ENCODE results near the gene HTT-AS.

Gene HTT-AS

GRCh38 chr4:3087115-3087797 lies 12.9 kb upstream of the HTT-AS start:
- H3K27ac ChIP-seq, result no peak overlapping the region
- TF ChIP-seq ZFX (IDR thresholded peaks at IDR 0.05; ENCODE audit: borderline replicate concordance) (no peak), CTCF (IDR thresholded peaks at IDR 0.05) (no peak)

- no peak for TF ChIP-seq CTCF (IDR thresholded peaks at IDR 0.05)
- no peak for TF ChIP-seq ZFX (IDR thresholded peaks at IDR 0.05; ENCODE audit: borderline replicate concordance)
- H3K27ac ChIP-seq, result no peak overlapping the region
Measured at GRCh38 chr4:3085948-3086670, 11.8 kb upstream of the HTT-AS start.

DNA sequence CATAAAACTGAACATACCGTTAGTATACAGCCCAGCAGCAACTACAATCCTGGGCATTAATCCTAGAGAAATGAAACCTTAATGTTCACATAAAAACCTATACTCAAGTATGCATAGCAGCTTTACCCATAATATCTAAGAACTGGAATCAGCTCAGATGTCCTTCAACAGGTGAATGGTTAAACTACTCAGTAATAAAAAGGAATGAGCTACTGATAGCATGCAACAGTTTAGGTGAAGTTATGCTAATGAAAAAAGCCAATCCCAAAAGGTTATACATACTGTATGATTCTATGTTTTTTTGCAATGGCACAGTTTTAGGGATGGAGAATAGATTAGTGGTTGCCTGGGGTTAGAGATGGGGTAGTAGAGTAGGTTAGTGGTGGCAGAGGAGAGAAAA lies 9.4 kb upstream of the HTT-AS start:
- H3K27ac ChIP-seq, result no peak overlapping the region
- TF ChIP-seq CTCF (IDR thresholded peaks at IDR 0.05), result no peak
- TF ChIP-seq ZFX (IDR thresholded peaks at IDR 0.05; ENCODE audit: borderline replicate concordance), result no peak

- no peak for TF ChIP-seq ZFX (IDR thresholded peaks at IDR 0.05; ENCODE audit: borderline replicate concordance)
- no peak for TF ChIP-seq CTCF (IDR thresholded peaks at IDR 0.05)
- H3K27ac ChIP-seq, result no peak overlapping the region
Measured at GRCh38 chr4:3082925-3083515, 8.7 kb upstream of the HTT-AS start.

- TF ChIP-seq CTCF (IDR thresholded peaks at IDR 0.05) (no peak), ZFX (IDR thresholded peaks at IDR 0.05; ENCODE audit: borderline replicate concordance) (no peak)
- no peak overlapping the region for H3K27ac ChIP-seq
Measured at GRCh38 chr4:3079694-3080123, 5.4 kb upstream of the HTT-AS start.

DNA sequence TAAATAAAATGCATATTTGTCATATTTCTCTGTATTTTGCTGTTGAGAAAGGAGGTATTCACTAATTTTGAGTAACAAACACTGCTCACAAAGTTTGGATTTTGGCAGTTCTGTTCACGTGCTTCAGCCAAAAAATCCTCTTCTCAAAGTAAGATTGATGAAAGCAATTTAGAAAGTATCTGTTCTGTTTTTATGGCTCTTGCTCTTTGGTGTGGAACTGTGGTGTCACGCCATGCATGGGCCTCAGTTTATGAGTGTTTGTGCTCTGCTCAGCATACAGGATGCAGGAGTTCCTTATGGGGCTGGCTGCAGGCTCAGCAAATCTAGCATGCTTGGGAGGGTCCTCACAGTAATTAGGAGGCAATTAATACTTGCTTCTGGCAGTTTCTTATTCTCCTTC lies 3.5 kb upstream of the HTT-AS start:
- H3K27ac ChIP-seq, result no peak overlapping the region
- no peak for TF ChIP-seq ZFX (IDR thresholded peaks at IDR 0.05; ENCODE audit: borderline replicate concordance)
- no peak for TF ChIP-seq CTCF (IDR thresholded peaks at IDR 0.05)

GRCh38 chr4:3075652-3075981 lies 1.3 kb upstream of the HTT-AS start:
- TF ChIP-seq CTCF (IDR thresholded peaks at IDR 0.05) (no peak), ZFX (IDR thresholded peaks at IDR 0.05; ENCODE audit: borderline replicate concordance) (no peak)
- H3K27ac ChIP-seq, result peak overlapping the region; percentile 76
